ENCODE results near the gene ADGRB3. TPM values are rescaled to one million over a fixed set of nuclear protein-coding genes. Genes with fewer than 3 reads are reported as not detected.
"Not testable (repeated sequence)": the region's sequence is repeated elsewhere in the genome, so short reads cannot be mapped to it uniquely, and the experiment has no call there.

ADGRB3 gene
- polyA plus RNA-seq, 1 of the 3 experiments (the other 2 are of a cell fraction), result 0.12 TPM

DNA sequence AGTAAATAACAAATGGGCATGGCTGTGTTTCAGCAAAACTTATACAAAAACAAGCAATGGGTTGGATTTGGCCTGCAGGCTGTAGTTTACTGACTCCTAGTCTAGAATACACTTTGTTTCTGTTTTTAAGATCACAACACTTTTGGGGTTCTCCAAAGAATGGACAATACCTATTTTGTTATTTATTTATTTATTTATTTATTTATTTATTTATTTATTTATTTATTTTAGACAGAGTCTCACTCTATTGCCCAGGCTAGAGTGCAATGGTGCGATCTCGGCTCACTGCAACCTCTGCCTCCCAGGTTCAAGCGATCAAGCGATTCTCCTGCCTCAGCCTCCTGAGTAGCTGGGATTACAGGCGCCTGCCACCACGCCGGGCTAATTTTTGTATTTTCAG is 346.6 kb downstream of the ADGRB3 start:
- H4K20me1 ChIP-seq (ENCODE audit: insufficient read depth); H3K9me3 ChIP-seq; H3K9ac ChIP-seq; H3K79me2 ChIP-seq (ENCODE audit: insufficient read depth); H2AFZ ChIP-seq (ENCODE audit: low read depth); H3K27me3 ChIP-seq (ENCODE audit: insufficient read depth); H3K9me2 ChIP-seq; H3K4me2 ChIP-seq; H3K4me1 ChIP-seq (ENCODE audit: control insufficient read depth in 1 of 2, insufficient read depth in 2 of 2, low read depth in 1 of 2, low read length in 1 of 2); DNase-seq; POLR2A ChIA-PET; H3F3A ChIP-seq (replicated peaks; ENCODE audit: insufficient read depth); H3K27ac ChIP-seq (ENCODE audit: low read depth in 2 of 2, low read length in 1 of 2); H3K4me3 ChIP-seq (ENCODE audit: low read depth in 2 of 2, low read length in 1 of 2); H3K36me3 ChIP-seq (replicated peaks in 1 of 2; ENCODE audit: control insufficient read depth in 1 of 2, insufficient read depth in 2 of 2, low read length in 1 of 2): not testable (repeated sequence)
- 90% methylated on average over 7 of the region's 7 CpGs for WGBS (ENCODE audit: low lambda C conversion rate)
- CTCF ChIA-PET, result interaction anchor here (1.0 kb wide), 1 partner anchor 343 kb away, joined by 4 read pairs; no protein-coding TSS in a partner anchor

GRCh38 chr6:68988698-68989097 is 353.6 kb downstream of the ADGRB3 start:
- 74% methylated on average over 2 of the region's 2 CpGs for WGBS (ENCODE audit: low lambda C conversion rate)
- POLR2A ChIA-PET, result no interaction called here
- TF ChIP-seq CTCF (IDR thresholded peaks at IDR 0.05) (no peak), TCF12 (IDR thresholded peaks at IDR 0.05) (no peak)

DNA sequence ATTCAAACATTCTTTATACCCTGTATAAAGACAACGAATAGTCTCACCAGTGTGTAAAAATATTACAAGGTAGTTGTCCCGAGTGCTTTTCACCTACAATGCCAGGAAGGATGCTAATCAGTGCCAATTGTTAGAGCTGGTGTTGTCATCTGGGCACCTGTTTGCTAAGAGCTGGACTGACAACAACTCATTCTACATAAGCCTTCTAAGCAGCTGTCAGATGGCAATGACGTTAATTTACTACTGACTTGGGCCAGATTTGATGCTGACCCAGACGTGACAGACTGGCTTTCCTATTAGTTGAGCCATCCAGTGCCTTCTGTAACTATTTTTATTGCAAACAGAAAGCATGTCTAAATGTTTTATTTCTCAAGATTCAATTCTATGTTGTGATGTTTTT is 355.2 kb downstream of the ADGRB3 start:
- ChIA-PET POLR2A (no interaction called here), CTCF (no interaction called here)
- TF ChIP-seq YY1 (IDR thresholded peaks at IDR 0.05; ENCODE audit: low read depth), result no peak
- no peak for TF ChIP-seq TEAD4 (IDR thresholded peaks at IDR 0.05; ENCODE audit: borderline replicate concordance, insufficient read depth)
- H3K9me3 ChIP-seq, result no peaks in the 10 kb centered on the region
- no peaks in the 10 kb centered on the region for H3K27me3 ChIP-seq (ENCODE audit: insufficient read depth)
- no peaks in the 10 kb centered on the region for H3K9me2 ChIP-seq
- no peak overlapping the region for H3K9ac ChIP-seq
- no peaks in the 10 kb centered on the region for H3K79me2 ChIP-seq (ENCODE audit: insufficient read depth)
- no peak overlapping the region for H3K4me3 ChIP-seq (ENCODE audit: low read depth in 2 of 2, low read length in 1 of 2)
- no peak overlapping the region for H3K27ac ChIP-seq (ENCODE audit: low read depth in 2 of 2, low read length in 1 of 2)
- H3K36me3 ChIP-seq (replicated peaks in 1 of 2; ENCODE audit: control insufficient read depth in 1 of 2, insufficient read depth in 2 of 2, low read length in 1 of 2), result no peaks in the 10 kb centered on the region
- WGBS (ENCODE audit: low lambda C conversion rate), result 18% methylated on average over 4 of the region's 4 CpGs
- DNase-seq, result no peak
- H4K20me1 ChIP-seq (ENCODE audit: insufficient read depth), result no peaks in the 10 kb centered on the region
- no peaks in the 10 kb centered on the region for H3F3A ChIP-seq (replicated peaks; ENCODE audit: insufficient read depth)
- H3K4me2 ChIP-seq, result no peak overlapping the region
- H3K4me1 ChIP-seq (ENCODE audit: control insufficient read depth in 1 of 2, insufficient read depth in 2 of 2, low read depth in 1 of 2, low read length in 1 of 2), result peaks cover 0 to 2% of the 10 kb centered on the region in 2 experiments; a peak in 1 of 4 replicates
- H2AFZ ChIP-seq (ENCODE audit: low read depth), result no peak overlapping the region

More at GRCh38 chr6:68988698-68989097, 353.6 kb downstream of the ADGRB3 start:
- CTCF ChIA-PET, result no interaction called here
- Histone ChIP-seq H3K79me2 (ENCODE audit: insufficient read depth) (no peaks in the 10 kb centered on the region), H3K4me3 (ENCODE audit: low read depth in 2 of 2, low read length in 1 of 2) (no peak overlapping the region), H3K9ac (no peak overlapping the region), H3K9me2 (no peaks in the 10 kb centered on the region), H2AFZ (ENCODE audit: low read depth) (no peak overlapping the region), H3K4me2 (no peak overlapping the region), H3K4me1 (ENCODE audit: control insufficient read depth in 1 of 2, insufficient read depth in 2 of 2, low read depth in 1 of 2, low read length in 1 of 2) (peaks cover 0 to 2% of the 10 kb centered on the region in 2 experiments; a peak in 2 of 4 replicates), H4K20me1 (ENCODE audit: insufficient read depth) (no peaks in the 10 kb centered on the region), H3F3A (replicated peaks; ENCODE audit: insufficient read depth) (no peaks in the 10 kb centered on the region), H3K9me3 (no peaks in the 10 kb centered on the region), H3K36me3 (replicated peaks in 1 of 2; ENCODE audit: control insufficient read depth in 1 of 2, insufficient read depth in 2 of 2, low read length in 1 of 2) (no peaks in the 10 kb centered on the region), H3K27ac (ENCODE audit: low read depth in 2 of 2, low read length in 1 of 2) (no peak overlapping the region), H3K27me3 (ENCODE audit: insufficient read depth) (no peaks in the 10 kb centered on the region)
- DNase-seq, result no peak

DNA sequence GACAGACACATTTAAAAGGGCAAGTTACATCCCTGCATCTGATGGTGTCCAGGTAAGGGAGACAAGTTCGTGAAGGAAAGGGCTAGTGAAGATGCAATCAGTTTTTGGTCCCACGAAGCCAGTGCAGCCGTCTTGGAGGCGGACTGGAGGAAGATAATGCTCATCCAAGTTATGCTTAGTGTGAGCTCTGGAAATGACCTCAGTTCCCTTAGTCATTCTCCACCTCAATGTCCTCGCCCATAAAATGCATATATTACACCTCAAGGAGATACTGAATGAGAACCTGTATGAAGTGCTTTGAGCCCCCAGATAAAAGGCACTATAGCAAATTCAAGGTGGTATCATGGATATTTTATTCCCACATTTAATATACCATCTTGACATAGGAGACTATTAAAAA is 358.8 kb downstream of the ADGRB3 start:
- Histone ChIP-seq H3F3A (replicated peaks; ENCODE audit: insufficient read depth) (no peaks in the 10 kb centered on the region), H3K9me2 (no peaks in the 10 kb centered on the region), H3K4me1 (ENCODE audit: control insufficient read depth in 1 of 2, insufficient read depth in 2 of 2, low read depth in 1 of 2, low read length in 1 of 2) (peaks cover 0 to 2% of the 10 kb centered on the region in 2 experiments; a peak in 1 of 4 replicates), H3K36me3 (replicated peaks in 1 of 2; ENCODE audit: control insufficient read depth in 1 of 2, insufficient read depth in 2 of 2, low read length in 1 of 2) (no peaks in the 10 kb centered on the region), H3K4me3 (ENCODE audit: low read depth in 2 of 2, low read length in 1 of 2) (no peak overlapping the region), H3K9ac (no peak overlapping the region), H4K20me1 (ENCODE audit: insufficient read depth) (no peaks in the 10 kb centered on the region), H3K27me3 (ENCODE audit: insufficient read depth) (no peaks in the 10 kb centered on the region), H2AFZ (ENCODE audit: low read depth) (no peak overlapping the region), H3K27ac (ENCODE audit: low read depth in 2 of 2, low read length in 1 of 2) (no peak overlapping the region), H3K79me2 (ENCODE audit: insufficient read depth) (no peaks in the 10 kb centered on the region), H3K9me3 (no peaks in the 10 kb centered on the region), H3K4me2 (no peak overlapping the region)
- 33% methylated on average over 5 of the region's 5 CpGs for WGBS (ENCODE audit: low lambda C conversion rate)
- CTCF ChIA-PET, result interaction anchor here (1.1 kb wide), 1 partner anchor 8 kb away, joined by 3 read pairs; no protein-coding TSS in a partner anchor
- POLR2A ChIA-PET, result no interaction called here
- DNase-seq, result no peak
- TF ChIP-seq TCF12 (IDR thresholded peaks at IDR 0.05), result no peak
- no peak for TF ChIP-seq IRF3 (IDR thresholded peaks at IDR 0.05; ENCODE audit: low read depth, low read length)
- TF ChIP-seq, protein P1, sequence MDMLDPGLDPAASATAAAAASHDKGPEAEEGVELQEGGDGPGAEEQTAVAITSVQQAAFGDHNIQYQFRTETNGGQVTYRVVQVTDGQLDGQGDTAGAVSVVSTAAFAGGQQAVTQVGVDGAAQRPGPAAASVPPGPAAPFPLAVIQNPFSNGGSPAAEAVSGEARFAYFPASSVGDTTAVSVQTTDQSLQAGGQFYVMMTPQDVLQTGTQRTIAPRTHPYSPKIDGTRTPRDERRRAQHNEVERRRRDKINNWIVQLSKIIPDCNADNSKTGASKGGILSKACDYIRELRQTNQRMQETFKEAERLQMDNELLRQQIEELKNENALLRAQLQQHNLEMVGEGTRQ (IDR thresholded peaks at IDR 0.05; ENCODE audit: borderline replicate concordance, low read depth, low read length), result no peak
- no peak for TF ChIP-seq SIN3A (IDR thresholded peaks at IDR 0.05; ENCODE audit: borderline replicate concordance, low read depth, low read length)
- TF ChIP-seq FOXJ3 (CRISPR knock-in tag; IDR thresholded peaks at IDR 0.05), result no peak
- no peak for TF ChIP-seq CHD2 (IDR thresholded peaks at IDR 0.05; ENCODE audit: low read length, partially characterized antibody)
- no peak for TF ChIP-seq YY1 (IDR thresholded peaks at IDR 0.05; ENCODE audit: low read depth)
- no peak for TF ChIP-seq NRF1 (IDR thresholded peaks at IDR 0.05; ENCODE audit: low read depth, low read length)
- no peak for TF ChIP-seq GATA2 (CRISPR knock-in tag; IDR thresholded peaks at IDR 0.05)
- no peak for TF ChIP-seq MXI1 (IDR thresholded peaks at IDR 0.05; ENCODE audit: low read depth, low read length)
- no peak for TF ChIP-seq RFX5 (IDR thresholded peaks at IDR 0.05; ENCODE audit: low read length)
